Activated CD8-positive, alpha-beta memory T cell treated with anti-CD3 and anti-CD28 coated beads, Interleukin-2, amount 10 ng/mL, durations not matched to agents 7 days and 5 days (primary cell): ENCODE data around the gene SH3BP2. TPM values are rescaled to one million over a fixed set of nuclear protein-coding genes. Genes with fewer than 3 reads are reported as not detected.

Source experiments
- ATAC-seq: fragments of 150-1000 bp; cut with Tn5 transposase; one replicate; pipeline ENCODE4 v1.10.0; 2021; ENCODE audit warnings: moderate library complexity
- CTCF ChIA-PET: fragments of 350-600 bp; sonication (Branson Sonifier 250); formaldehyde crosslinking; loops from one replicate; lab custom pipeline; 2021; ENCODE audit warnings: antibody characterized with exemption; lab: Charles Lee
- DNase-seq: peaks from one replicate; pipeline ENCODE4 v3.0.0-alpha.2; 2020
- H3K27ac Mint-ChIP-seq: one replicate; pipeline ENCODE4 v1.8.0; 2021; ENCODE audit warnings: mild to moderate bottlenecking, mixed read lengths
- H3K27me3 Mint-ChIP-seq: one replicate; pipeline ENCODE4 v1.8.0; 2021; ENCODE audit warnings: mixed read lengths
- H3K36me3 Mint-ChIP-seq: one replicate; pipeline ENCODE4 v1.8.0; 2021; ENCODE audit warnings: mild to moderate bottlenecking, mixed read lengths
- H3K4me1 Mint-ChIP-seq: one replicate; pipeline ENCODE4 v1.8.0; 2021; ENCODE audit warnings: mixed read lengths
- H3K4me3 Mint-ChIP-seq: one replicate; pipeline ENCODE4 v1.8.0; 2021; ENCODE audit warnings: mild to moderate bottlenecking, moderate library complexity, mixed read lengths
- H3K9me3 Mint-ChIP-seq: one replicate; pipeline ENCODE4 v1.8.0; 2022; ENCODE audit warnings: low read depth, mixed read lengths
- total RNA-seq, 2 experiments: library from RNA; stranded (reverse); gene quantifications; one replicate each; pipeline ENCODE4 v1.2.3, GENCODE V29; 2021

Gene SH3BP2, protein sequence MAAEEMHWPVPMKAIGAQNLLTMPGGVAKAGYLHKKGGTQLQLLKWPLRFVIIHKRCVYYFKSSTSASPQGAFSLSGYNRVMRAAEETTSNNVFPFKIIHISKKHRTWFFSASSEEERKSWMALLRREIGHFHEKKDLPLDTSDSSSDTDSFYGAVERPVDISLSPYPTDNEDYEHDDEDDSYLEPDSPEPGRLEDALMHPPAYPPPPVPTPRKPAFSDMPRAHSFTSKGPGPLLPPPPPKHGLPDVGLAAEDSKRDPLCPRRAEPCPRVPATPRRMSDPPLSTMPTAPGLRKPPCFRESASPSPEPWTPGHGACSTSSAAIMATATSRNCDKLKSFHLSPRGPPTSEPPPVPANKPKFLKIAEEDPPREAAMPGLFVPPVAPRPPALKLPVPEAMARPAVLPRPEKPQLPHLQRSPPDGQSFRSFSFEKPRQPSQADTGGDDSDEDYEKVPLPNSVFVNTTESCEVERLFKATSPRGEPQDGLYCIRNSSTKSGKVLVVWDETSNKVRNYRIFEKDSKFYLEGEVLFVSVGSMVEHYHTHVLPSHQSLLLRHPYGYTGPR
- 100 to 1,000 TPM in 1 of 2 experiments, 10 to 100 TPM in 1; 88.0 to 105 TPM for total RNA-seq

DNA sequence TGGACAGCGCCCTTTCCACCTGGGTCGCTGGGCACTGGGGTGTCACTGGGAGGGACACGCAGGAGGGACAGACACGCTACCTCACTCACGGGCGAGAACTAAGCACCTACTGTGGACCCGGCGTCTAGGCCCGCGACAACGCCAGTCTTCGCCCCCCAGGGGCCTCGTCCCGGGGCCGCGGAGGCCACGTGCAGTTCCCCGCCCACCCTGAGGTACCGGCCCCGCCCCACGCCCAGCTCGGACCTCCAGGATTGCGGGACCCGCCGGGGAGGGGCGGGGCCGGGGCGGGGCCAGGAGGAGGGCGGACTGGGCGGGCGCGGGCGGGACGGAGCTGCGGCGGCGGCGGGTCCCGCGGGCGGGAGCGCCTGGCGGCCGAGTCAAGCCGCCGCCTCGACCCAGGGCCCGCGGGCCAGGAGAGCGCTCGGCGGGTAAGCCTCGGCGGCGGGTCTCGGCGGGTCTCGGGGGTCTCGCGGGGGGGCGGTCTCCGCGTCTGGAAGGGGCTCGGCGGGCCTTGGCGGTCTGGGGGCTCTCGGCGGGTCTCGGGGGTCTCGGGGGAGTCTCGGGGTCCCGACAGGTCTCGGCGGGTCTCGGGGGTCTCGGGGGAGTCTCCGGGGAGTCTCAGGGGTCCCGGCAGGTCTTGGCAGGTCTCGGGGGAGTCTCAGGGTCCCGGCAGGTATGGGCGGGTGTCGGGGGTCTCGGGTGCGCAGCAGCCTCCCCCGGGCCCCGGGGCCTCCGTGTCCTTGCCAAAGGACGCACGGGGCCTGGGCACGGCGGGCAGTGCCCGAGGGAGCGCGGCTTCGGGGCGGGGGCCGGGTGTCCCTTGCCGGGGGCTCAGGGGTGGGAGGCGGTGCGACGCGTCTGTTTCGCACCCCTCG lies at the start of gene SH3BP2:
Gene SH3BP2 (plus strand): TSS at position 375 of the 875 bp plus-strand sequence. CDS start 27,533 bp downstream, outside the sequence.
- no peaks in the 10 kb centered on the region for H3K9me3 Mint-ChIP-seq
- no peak within 1 kb of the TSS for H3K27ac Mint-ChIP-seq
- DNase-seq, result peak; percentile 67
- CTCF ChIA-PET, result no interaction called here
- H3K36me3 Mint-ChIP-seq, result no peaks in the 10 kb centered on the region
- peak within 1 kb of the TSS; percentile 65 for H3K4me3 Mint-ChIP-seq
- no peaks in the 10 kb centered on the region for H3K27me3 Mint-ChIP-seq
- peak; percentile 79 for ATAC-seq
- peaks cover 31% of the 10 kb centered on the region for H3K4me1 Mint-ChIP-seq

DNA sequence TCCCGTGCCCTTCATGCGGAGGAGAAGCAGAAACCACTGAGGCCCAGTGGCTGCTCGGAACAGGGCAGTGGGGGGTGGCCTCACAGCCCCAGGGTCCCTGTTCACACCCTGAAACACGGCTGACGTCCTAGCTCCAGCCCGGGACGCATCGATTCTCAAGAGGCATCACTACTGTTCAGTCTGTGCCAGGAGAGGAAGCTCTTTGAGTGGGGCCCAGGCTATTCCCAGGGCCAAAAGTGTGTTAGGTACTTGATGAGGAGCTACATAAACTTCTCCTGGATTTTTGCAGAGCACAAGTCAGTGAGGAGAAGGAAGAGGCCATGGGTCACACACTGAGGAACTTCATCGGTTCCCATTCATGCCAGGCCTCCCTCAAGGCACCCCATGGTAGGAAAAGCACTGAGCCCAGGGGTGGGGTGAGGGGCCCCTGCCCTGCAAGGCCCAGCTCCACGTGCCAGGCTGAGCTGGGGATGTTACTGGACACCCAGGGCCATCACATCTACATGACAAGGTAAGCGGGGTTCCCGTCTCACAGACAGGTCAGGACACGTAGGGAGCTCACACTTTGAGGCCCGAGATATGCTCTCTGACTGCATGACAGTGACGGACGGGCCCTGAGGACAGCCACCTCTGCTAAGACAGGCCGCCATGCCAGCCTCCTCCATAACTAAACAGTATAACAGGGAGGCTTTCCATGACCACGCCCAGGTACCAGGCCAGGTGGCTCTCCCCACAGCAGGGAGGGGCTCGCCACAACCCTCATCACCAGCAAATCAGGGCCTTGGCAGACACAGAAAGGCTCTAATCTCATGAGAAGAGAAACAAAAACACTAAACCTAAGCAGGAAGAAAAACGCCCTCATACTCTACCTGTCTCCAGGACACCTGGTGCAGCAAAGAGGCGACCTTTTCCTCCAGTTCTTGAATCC lies 49.1 kb upstream of the SH3BP2 start:
- Mint-ChIP-seq H3K27ac (no peak overlapping the region), H3K4me1 (peaks cover 44% of the 10 kb centered on the region), H3K4me3 (no peak overlapping the region), H3K27me3 (no peaks in the 10 kb centered on the region), H3K9me3 (no peaks in the 10 kb centered on the region), H3K36me3 (peaks cover 55% of the 10 kb centered on the region)
- DNase-seq (no peak), ATAC-seq (no peak)
- CTCF ChIA-PET, result no interaction called here

DNA sequence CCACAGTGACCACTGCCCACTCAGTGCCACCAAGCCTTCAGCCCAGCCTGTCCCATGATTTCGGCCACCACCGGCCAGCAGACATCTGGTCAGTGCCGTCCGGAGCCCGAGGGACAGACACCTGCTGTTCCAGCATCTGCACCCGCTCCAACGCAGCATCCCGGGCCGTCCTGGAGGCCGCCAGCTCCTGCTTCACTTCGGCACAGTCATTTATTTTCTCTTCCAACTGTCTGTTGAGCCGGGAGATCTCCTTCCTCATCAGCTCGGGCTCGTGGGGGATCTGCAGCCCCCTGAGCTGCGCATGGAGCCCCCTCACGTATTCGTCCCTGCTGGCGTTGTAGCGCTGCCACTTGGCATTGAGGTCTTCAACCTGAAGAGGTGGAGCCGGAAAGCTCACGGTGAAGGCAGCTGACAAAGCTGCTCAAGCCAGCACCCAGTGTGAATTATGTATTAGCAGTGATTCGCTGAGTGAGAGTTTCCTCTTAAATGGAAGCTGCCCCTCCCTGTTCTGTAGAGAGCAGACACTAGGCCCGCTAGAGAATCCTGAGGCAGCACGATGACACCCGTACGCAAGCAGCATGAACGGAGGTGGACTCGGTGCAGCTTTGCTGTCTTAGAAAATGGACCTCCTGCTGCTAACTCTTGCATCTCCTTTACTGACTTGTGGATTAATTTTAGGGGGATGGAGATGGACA lies 48.2 kb upstream of the SH3BP2 start:
- H3K27ac Mint-ChIP-seq, result no peak overlapping the region
- CTCF ChIA-PET, result no interaction called here
- DNase-seq, result no peak
- H3K27me3 Mint-ChIP-seq, result no peaks in the 10 kb centered on the region
- H3K4me1 Mint-ChIP-seq, result peaks cover 48% of the 10 kb centered on the region
- peaks cover 55% of the 10 kb centered on the region for H3K36me3 Mint-ChIP-seq
- no peaks in the 10 kb centered on the region for H3K9me3 Mint-ChIP-seq
- ATAC-seq, result no peak
- H3K4me3 Mint-ChIP-seq, result no peak overlapping the region

DNA sequence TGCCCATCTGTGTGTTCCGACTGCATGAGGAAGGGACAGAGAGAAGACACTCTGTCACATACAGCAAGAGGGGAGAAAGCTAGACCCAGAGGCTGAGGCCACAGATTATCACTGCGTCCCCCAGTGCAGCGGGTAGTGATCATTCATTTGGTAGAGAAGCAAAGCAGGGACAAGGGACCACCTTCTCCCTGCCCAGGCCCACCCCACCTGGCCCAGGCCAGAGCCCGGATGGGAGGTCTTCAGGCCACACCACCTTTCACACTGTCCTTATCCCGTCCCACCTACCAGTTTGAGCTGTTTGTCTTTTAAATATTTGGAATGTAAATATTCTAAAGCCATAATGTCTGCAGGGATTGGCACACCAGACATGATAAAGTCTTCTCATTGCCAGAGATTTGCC lies 47.4 kb upstream of the SH3BP2 start:
- Mint-ChIP-seq H3K27ac (peak overlapping the region; percentile 80), H3K27me3 (no peaks in the 10 kb centered on the region), H3K9me3 (no peaks in the 10 kb centered on the region), H3K4me3 (no peak overlapping the region), H3K36me3 (peaks cover 50% of the 10 kb centered on the region), H3K4me1 (peaks cover 49% of the 10 kb centered on the region)
- ATAC-seq, result no peak
- CTCF ChIA-PET, result interaction anchor here (0.6 to 2.2 kb wide), 5 partner anchors 10 to 191 kb away, joined by 3 to 13 read pairs (median 3); partner anchors contain the start of gene TNIP2
- DNase-seq, result no peak

DNA sequence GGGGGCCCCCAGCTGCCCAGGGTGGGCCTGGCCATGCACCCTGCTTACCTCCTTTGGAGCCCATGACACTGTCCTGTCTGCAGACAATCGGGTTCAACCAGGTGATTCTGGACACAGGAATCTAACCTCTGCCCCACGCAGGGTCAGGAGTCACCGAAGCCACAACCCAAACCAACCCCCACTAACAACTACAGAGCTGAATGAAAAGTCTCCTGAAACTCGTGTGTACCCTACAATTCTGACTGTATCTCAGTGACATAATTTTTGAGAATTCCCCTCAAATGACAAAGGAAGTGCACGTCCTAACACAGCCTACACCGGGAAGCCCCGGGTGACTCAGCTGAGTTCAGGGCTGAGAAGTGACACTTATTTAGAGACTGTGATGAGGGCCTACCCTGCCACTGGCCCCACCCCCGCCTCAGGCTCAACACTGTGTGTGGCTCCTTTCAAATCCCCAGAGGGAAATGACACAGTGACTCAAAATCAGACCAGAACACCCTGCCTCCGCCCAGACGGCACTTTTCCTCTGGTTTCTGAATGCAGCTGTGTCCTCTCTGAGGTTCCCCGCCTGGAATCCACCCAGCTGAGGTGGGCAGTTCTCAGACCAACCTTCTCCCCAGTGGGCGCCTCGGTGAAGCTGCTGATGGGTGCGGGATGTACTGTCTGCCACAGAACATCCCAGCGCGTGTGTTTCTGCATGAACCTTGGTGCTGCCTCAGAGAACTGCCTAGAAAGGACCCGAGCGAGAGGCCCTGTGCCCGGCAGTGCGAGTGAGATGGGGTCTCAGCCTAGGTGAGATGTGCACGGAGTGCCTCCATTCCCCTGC lies 46.7 kb upstream of the SH3BP2 start:
- Mint-ChIP-seq H3K4me3 (peak overlapping the region; percentile 43), H3K27ac (peak overlapping the region; percentile 80), H3K27me3 (no peaks in the 10 kb centered on the region), H3K36me3 (peaks cover 47% of the 10 kb centered on the region), H3K4me1 (peaks cover 51% of the 10 kb centered on the region), H3K9me3 (no peaks in the 10 kb centered on the region)
- DNase-seq, result peak; percentile 95
- ATAC-seq, result peak; percentile 97
- CTCF ChIA-PET, result interaction anchor here (0.6 to 2.2 kb wide), 6 partner anchors 10 to 190 kb away, joined by 3 to 13 read pairs (median 4); partner anchors contain the start of gene TNIP2

DNA sequence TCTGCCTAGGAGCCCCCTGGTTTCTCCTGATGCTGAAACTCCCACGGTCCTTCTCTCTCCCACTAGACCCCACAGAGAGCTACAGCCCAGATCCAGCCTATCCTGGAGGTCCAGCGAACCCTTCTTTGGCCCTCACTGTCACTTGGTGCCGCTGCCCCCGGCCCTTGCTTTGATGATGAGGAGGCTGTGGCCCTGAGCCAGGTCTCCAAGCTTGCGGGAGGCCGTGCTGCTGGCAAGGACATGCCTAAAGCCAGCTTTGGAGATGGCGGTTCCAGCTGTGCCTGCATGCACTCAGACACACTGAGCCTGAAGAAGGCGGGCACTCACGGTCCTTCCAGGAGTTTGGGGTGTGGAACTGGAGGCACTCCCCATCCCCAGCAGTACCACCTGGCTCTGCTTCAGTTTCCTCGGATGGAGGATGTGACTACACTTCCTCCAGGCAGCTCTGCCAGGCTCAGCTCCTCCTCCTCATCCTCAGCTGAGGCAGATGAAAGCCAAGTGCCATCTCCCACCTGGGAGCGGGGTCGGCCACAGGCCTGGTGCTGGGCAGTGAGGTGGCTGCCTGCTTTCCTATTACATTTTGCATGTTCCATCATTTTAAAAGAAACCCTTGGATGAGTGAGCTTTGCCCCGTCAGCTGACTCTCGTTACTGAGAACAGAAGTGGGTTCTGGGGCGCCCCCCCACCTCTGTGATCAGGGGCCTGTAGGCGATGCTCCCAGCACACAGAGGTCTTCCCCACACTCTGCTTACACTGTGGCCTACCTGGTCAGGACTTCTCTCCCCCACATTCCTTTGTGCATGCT lies 45.8 kb upstream of the SH3BP2 start:
- peak overlapping the region; percentile 80 for H3K27ac Mint-ChIP-seq
- H3K36me3 Mint-ChIP-seq, result peaks cover 44% of the 10 kb centered on the region
- H3K4me3 Mint-ChIP-seq, result peak overlapping the region; percentile 43
- CTCF ChIA-PET, result interaction anchor here (1.2 to 2.2 kb wide), 3 partner anchors 9 to 185 kb away, joined by 3 to 13 read pairs (median 4); partner anchors contain the start of gene TNIP2
- peaks cover 51% of the 10 kb centered on the region for H3K4me1 Mint-ChIP-seq
- no peaks in the 10 kb centered on the region for H3K9me3 Mint-ChIP-seq
- ATAC-seq (no peak), DNase-seq (no peak)
- no peaks in the 10 kb centered on the region for H3K27me3 Mint-ChIP-seq

DNA sequence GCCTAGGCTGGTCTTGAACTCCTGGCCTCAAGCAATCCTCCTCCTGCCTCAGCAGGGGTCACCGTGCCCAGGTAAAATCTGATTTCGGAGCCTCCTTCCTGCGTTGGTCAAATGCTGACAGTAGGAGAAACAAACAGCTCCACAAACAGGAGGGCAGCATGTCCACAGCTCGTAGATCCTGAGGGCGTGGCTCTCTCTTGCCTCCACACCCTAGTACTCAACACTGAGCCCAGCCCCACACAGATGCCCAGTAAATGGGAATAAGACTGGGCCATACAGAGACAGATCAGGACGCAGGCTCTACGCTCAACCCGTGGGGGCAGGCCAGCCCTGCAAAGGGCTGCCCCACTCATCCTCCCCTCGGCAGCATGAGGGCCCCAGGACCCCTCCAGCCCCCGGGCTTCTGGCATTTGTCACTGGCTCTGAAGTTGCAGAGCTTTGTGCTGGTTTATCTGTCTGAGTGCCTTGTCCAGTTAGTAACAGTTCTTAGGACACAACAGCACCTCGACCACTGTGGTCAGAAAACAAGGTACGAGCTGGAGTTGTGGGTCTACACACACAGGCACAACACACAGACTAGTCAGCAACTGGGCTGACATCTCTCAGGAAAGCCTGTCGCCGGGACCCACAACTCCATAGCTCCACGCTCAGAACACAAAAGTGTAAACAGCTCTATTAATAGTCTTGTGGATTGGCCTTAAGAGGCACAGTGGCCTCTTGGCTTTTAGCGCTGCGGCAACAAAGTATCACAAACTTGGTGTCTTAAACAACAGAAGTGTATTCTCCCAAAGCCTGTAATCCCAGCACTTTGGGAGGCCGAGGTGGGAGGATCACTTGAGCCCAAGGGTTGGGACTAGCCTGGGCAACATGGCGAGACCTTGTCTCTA lies 41.9 kb upstream of the SH3BP2 start:
- DNase-seq (no peak), ATAC-seq (no peak)
- no peaks in the 10 kb centered on the region for H3K9me3 Mint-ChIP-seq
- peaks cover 49% of the 10 kb centered on the region for H3K4me1 Mint-ChIP-seq
- no peaks in the 10 kb centered on the region for H3K27me3 Mint-ChIP-seq
- peaks cover 20% of the 10 kb centered on the region for H3K36me3 Mint-ChIP-seq
- no peak overlapping the region for H3K4me3 Mint-ChIP-seq
- peak overlapping the region; percentile 19 for H3K27ac Mint-ChIP-seq
- CTCF ChIA-PET, result interaction anchor here (1.4 to 3.0 kb wide), 3 partner anchors 9 to 184 kb away, joined by 3 to 8 read pairs (median 5); no protein-coding TSS in a partner anchor

DNA sequence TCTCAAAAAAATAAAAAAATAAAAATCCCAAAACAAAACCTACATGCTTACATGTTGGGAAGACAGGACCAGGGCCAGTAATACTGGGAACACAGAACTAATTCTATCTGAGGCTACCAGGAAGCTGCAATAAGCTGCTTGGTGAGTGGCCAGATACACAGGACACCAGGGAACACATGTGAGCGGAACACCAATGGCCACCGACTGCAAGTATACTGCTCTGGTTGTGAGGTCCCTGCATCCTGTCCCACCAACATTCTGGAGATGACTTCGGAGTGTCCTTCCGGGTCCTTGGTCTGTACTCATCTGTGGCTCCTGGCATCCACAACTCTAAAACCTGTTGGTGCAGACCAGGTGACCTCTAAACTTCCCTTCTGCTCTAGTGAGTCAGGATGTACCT lies 39.4 kb upstream of the SH3BP2 start:
- Mint-ChIP-seq H3K4me1 (peaks cover 37% of the 10 kb centered on the region), H3K4me3 (no peak overlapping the region), H3K27me3 (no peaks in the 10 kb centered on the region), H3K27ac (no peak overlapping the region), H3K9me3 (no peaks in the 10 kb centered on the region), H3K36me3 (peaks cover 2% of the 10 kb centered on the region)
- DNase-seq, result no peak
- CTCF ChIA-PET, result interaction anchor here (1.5 kb wide), 1 partner anchor 10 kb away, joined by 3 read pairs; no protein-coding TSS in a partner anchor
- no peak for ATAC-seq

DNA sequence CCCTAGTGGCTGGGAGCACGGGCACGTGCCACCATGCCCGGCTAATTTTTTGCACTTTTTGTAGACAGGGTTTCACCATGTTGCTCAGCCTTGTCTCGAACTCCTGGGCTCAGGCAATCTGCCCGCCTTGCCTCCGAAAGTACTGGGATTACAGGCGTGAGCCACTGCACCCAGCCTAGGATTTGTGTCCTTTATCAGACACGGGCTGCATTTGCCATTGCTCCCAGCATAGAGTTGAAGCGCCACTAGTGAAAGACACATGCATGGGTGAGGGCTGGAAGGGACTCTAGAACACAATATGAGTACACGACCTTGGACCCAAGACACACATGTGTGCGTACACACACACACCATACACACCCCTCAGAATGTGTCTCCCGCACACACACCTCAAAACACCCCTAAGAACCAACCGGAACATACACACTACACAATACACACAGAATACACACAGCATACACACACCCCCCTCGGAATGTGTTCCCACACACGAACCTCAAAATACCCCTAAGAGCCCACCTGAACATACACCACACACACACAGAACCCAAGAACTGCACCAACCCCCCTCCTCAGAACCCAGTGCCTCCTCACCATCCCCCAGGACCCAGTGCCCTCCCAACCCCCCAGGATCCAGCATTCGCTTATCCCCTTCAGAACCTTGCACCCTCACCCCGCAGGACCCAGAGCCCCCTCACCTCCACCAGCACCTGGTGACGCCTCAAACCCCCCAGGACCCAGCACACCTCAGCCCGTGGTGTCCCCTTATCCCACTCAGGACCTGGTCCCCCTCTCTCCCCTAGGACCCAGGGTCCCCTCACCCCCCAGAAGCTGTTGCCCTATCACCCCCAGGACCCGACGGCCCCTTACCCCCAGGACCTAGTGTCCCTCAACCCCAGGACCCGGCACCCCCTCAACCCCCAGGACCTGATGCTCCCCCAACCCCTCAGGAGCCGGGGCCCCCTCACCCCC lies 37.8 kb upstream of the SH3BP2 start:
- Mint-ChIP-seq H3K27me3 (no peaks in the 10 kb centered on the region), H3K9me3 (no peaks in the 10 kb centered on the region), H3K4me1 (peaks cover 30% of the 10 kb centered on the region), H3K4me3 (peak overlapping the region; percentile 78), H3K27ac (peak overlapping the region; percentile 35), H3K36me3 (peaks cover 2% of the 10 kb centered on the region)
- DNase-seq (no peak), ATAC-seq (no peak)
- CTCF ChIA-PET, result interaction anchor here (0.9 to 3.9 kb wide), 5 partner anchors 8 to 209 kb away, joined by 3 to 19 read pairs (median 5); partner anchors contain the start of gene GRK4
